HFFc6 (cell line): ENCODE measurements around the gene ST6GAL2. TPM values are rescaled to one million over a fixed set of nuclear protein-coding genes. Genes with fewer than 3 reads are reported as not detected.

Experiments
- DNase-seq: peaks from one replicate; pipeline ENCODE4 v3.0.0-alpha.2; 2018
- H3K27ac Mint-ChIP-seq: 2 replicates; pipeline ENCODE4 v1.8.0; 2020; ENCODE audit warnings: mild to moderate bottlenecking, mixed read lengths
- H3K27me3 Mint-ChIP-seq: 2 replicates; pipeline ENCODE4 v1.8.0; 2021; ENCODE audit warnings: mild to moderate bottlenecking, moderate library complexity, mixed read lengths; ENCODE audit not compliant: insufficient read depth
- H3K36me3 Mint-ChIP-seq: 2 replicates; pipeline ENCODE4 v1.8.0; 2021; ENCODE audit warnings: low read depth, mixed read lengths
- H3K4me1 Mint-ChIP-seq: 2 replicates; pipeline ENCODE4 v1.8.0; 2020; ENCODE audit warnings: low read depth, mixed read lengths
- H3K4me3 Mint-ChIP-seq: 2 replicates; pipeline ENCODE4 v1.8.0; 2020; ENCODE audit warnings: mild to moderate bottlenecking, moderate library complexity, mixed read lengths
- H3K9me3 Mint-ChIP-seq: 2 replicates; pipeline ENCODE4 v1.8.0; 2020; ENCODE audit warnings: mild to moderate bottlenecking, mixed read lengths
- total RNA-seq, 6 experiments: library from RNA; stranded (reverse); fragmentation: NEBNext Ultra II Directional; extraction: Animal tissue kit (Norgen Biotek cat#: 25700); gene quantifications; 2 replicates in 1 of 6; 3 replicates in 5 of 6; pipeline ENCODE4 v1.2.3, GENCODE V29; 2021
- TF ChIP-seq, protein P1 (sequence below): fragments of 200-600 bp; sonication (generic); IDR thresholded peaks from 2 replicates; pipeline ENCODE4 v1.5.0; 2021; ENCODE audit warnings: antibody characterized with exemption, mild to moderate bottlenecking

Gene ST6GAL2
- total RNA-seq, 6 experiments from 2014 or later, result 0.14 to 0.24 TPM; not detected in 4

GRCh38 chr2:106827158-106827557 lies 58.8 kb downstream of the ST6GAL2 start:
- TF ChIP-seq, protein P1, sequence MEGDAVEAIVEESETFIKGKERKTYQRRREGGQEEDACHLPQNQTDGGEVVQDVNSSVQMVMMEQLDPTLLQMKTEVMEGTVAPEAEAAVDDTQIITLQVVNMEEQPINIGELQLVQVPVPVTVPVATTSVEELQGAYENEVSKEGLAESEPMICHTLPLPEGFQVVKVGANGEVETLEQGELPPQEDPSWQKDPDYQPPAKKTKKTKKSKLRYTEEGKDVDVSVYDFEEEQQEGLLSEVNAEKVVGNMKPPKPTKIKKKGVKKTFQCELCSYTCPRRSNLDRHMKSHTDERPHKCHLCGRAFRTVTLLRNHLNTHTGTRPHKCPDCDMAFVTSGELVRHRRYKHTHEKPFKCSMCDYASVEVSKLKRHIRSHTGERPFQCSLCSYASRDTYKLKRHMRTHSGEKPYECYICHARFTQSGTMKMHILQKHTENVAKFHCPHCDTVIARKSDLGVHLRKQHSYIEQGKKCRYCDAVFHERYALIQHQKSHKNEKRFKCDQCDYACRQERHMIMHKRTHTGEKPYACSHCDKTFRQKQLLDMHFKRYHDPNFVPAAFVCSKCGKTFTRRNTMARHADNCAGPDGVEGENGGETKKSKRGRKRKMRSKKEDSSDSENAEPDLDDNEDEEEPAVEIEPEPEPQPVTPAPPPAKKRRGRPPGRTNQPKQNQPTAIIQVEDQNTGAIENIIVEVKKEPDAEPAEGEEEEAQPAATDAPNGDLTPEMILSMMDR, result no peak
- DNase-seq, result no peak
- Mint-ChIP-seq H3K36me3 (no peaks in the 10 kb centered on the region), H3K27ac (no peak overlapping the region), H3K27me3 (no peaks in the 10 kb centered on the region; the same call in 1 of the 2 replicates), H3K9me3 (no peaks in the 10 kb centered on the region; the same call in 1 of the 2 replicates), H3K4me1 (no peaks in the 10 kb centered on the region), H3K4me3 (no peak overlapping the region)

- TF ChIP-seq, protein P1, result no peak
- Mint-ChIP-seq H3K27ac (no peak overlapping the region), H3K4me3 (no peak overlapping the region), H3K9me3 (no peaks in the 10 kb centered on the region; the same call in 1 of the 2 replicates), H3K27me3 (no peaks in the 10 kb centered on the region), H3K36me3 (no peaks in the 10 kb centered on the region), H3K4me1 (no peaks in the 10 kb centered on the region)
- no peak for DNase-seq
These were observed 60.8 kb downstream of the ST6GAL2 start for GRCh38 chr2:106825161-106825560.

DNA sequence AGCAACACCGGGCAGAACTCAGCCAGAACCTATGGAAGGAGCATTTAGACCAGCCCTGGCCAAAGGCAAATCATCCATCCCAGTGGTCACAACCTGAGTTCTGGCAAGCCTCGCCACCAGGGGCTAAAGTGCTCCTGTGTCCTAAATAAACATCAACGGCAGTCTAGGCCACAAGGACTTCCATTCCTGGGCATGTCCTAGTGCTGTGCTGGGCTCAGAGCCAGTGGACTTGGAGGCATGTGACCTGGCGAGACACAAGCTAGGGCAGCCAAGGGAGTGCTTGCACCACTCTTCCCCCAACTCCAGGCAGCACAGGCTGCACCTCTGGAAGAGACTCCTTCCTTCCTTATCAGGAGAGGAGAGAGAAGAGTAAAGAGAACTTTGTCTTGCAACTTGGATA lies 69.0 kb downstream of the ST6GAL2 start:
- TF ChIP-seq, protein P1, result no peak
- Mint-ChIP-seq H3K4me1 (no peaks in the 10 kb centered on the region), H3K9me3 (no peaks in the 10 kb centered on the region; the same call in 1 of the 2 replicates), H3K27ac (no peak overlapping the region), H3K36me3 (no peaks in the 10 kb centered on the region), H3K27me3 (no peaks in the 10 kb centered on the region; the same call in 1 of the 2 replicates), H3K4me3 (no peak overlapping the region)
- DNase-seq, result no peak

- no peaks in the 10 kb centered on the region for H3K9me3 Mint-ChIP-seq
- H3K4me1 Mint-ChIP-seq, result no peaks in the 10 kb centered on the region
- no peak for DNase-seq
- peaks cover 2% of the 10 kb centered on the region; the same call in 1 of the 2 replicates for H3K27me3 Mint-ChIP-seq
- TF ChIP-seq, protein P1, result no peak
- H3K36me3 Mint-ChIP-seq, result no peaks in the 10 kb centered on the region
- no peak overlapping the region for H3K4me3 Mint-ChIP-seq
- H3K27ac Mint-ChIP-seq, result no peak overlapping the region
These were observed 73.1 kb downstream of the ST6GAL2 start for GRCh38 chr2:106812841-106813240.

DNA sequence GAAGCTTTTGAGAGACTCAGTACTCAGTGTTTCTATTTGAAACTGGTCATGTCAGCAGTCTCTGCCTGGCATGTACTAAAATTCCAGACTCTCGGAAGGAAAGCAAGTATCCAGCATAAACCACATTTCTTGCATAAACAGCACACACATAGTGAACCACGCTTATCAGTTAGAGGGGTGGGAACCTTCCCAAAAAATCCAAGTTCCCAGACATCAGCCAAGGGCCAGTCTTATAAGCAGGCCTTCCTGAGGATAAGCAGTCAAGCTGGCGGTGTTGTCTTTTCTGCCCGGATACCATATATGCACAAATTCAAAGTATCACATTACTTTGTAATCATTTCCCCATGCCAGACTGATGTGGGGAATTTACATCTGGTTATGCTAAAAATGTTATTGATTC lies 73.6 kb downstream of the ST6GAL2 start:
- no peaks in the 10 kb centered on the region for H3K9me3 Mint-ChIP-seq
- no peaks in the 10 kb centered on the region for H3K36me3 Mint-ChIP-seq
- no peak for DNase-seq
- H3K27ac Mint-ChIP-seq, result no peak overlapping the region
- H3K4me1 Mint-ChIP-seq, result no peaks in the 10 kb centered on the region
- TF ChIP-seq, protein P1, result no peak
- no peak overlapping the region for H3K4me3 Mint-ChIP-seq
- peaks cover 2% of the 10 kb centered on the region; the same call in 1 of the 2 replicates for H3K27me3 Mint-ChIP-seq

DNA sequence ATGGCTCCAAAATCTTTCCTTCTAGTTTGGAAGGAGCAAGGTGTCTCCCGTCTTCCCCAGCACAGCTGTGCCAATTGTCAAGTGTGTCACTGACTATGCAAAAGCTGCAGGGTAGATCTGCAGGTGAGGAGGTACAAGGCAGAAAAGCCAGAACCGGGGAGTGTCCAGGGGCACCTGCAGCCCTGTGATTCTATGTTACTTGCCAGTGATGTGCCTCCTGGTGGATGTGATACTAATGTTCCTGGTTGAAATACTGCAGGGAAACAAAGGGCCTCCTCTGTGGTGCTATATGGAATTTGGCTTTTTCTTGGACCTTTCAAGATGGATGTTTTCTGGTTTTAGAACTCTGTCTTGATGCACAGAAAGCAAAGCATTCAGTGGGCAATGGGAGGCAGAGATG lies 80.3 kb downstream of the ST6GAL2 start:
- H3K36me3 Mint-ChIP-seq, result no peaks in the 10 kb centered on the region
- no peaks in the 10 kb centered on the region; the same call in 1 of the 2 replicates for H3K9me3 Mint-ChIP-seq
- no peaks in the 10 kb centered on the region for H3K4me1 Mint-ChIP-seq
- H3K27ac Mint-ChIP-seq, result no peak overlapping the region
- H3K4me3 Mint-ChIP-seq, result no peak overlapping the region
- DNase-seq, result no peak
- TF ChIP-seq, protein P1, result no peak
- peaks cover 2% of the 10 kb centered on the region; the same call in 1 of the 2 replicates for H3K27me3 Mint-ChIP-seq
